Measurements from ENCODE around the gene TRIM44. TPM values are rescaled to one million over a fixed set of nuclear protein-coding genes. Genes with fewer than 3 reads are reported as not detected.
"Not testable (repeated sequence)": the region's sequence is repeated elsewhere in the genome, so short reads cannot be mapped to it uniquely, and the experiment has no call there.

Gene TRIM44
- total RNA-seq, 1 experiment from 2014 or later: 81.4 TPM

- Mint-ChIP-seq H3K27ac (ENCODE audit: unreplicated experiment) (no peak overlapping the region), H3K9me3 (ENCODE audit: unreplicated experiment) (peaks cover 14% of the 10 kb centered on the region), H3K36me3 (ENCODE audit: insufficient read depth, unreplicated experiment) (peaks cover 26% of the 10 kb centered on the region), H3K4me3 (ENCODE audit: unreplicated experiment) (no peak overlapping the region), H3K4me1 (ENCODE audit: low read depth, unreplicated experiment) (no peaks in the 10 kb centered on the region), H3K27me3 (ENCODE audit: insufficient read depth, unreplicated experiment) (no peaks in the 10 kb centered on the region)
- no peaks in the 10 kb centered on the region for H3K27me3 ChIP-seq (replicated peaks; ENCODE audit: control insufficient read depth, insufficient read depth, low read length)
- DNase-seq: no peak
- BruUV-seq (replicated peaks): no TSS peak
- intact Hi-C loops (cut with micrococcal nuclease; ENCODE audit: unreplicated experiment): no loop called here
- ChIA-PET CTCF (no interaction called here), POLR2A (no interaction called here)
- H3K9me3 ChIP-seq: 0 out of 2 replicates have a peak, but pooled peaks cover 6% of the 10 kb centered on the region
- TF ChIP-seq CTCF (IDR thresholded peaks at IDR 0.05; ENCODE audit: insufficient read depth in 1 of 2, low read depth in 1 of 2, low read length in 1 of 2, severe bottlenecking in 1 of 2, unreplicated experiment in 1 of 2): no peak
- H3K36me3 ChIP-seq (ENCODE audit: control insufficient read depth, insufficient read depth, low read length): no peaks in the 10 kb centered on the region
- no peak overlapping the region for H3K4me3 ChIP-seq (ENCODE audit: low read depth, low read length)
- H3K4me1 ChIP-seq: no peaks in the 10 kb centered on the region
Measured at GRCh38 chr11:35771722-35772121, 109.1 kb downstream of the TRIM44 start.

GRCh38 chr11:35777241-35777640 lies 114.7 kb downstream of the TRIM44 start:
- H3K9me3 ChIP-seq: 0 out of 2 replicates have a peak, but pooled peaks cover 13% of the 10 kb centered on the region
- H3K4me1 Mint-ChIP-seq (ENCODE audit: low read depth, unreplicated experiment): peaks cover 14% of the 10 kb centered on the region
- H3K27me3 Mint-ChIP-seq (ENCODE audit: insufficient read depth, unreplicated experiment); H3K4me3 ChIP-seq (ENCODE audit: low read depth, low read length); POLR2A ChIA-PET; DNase-seq; BruUV-seq (replicated peaks); H3K4me3 Mint-ChIP-seq (ENCODE audit: unreplicated experiment); H3K36me3 ChIP-seq (ENCODE audit: control insufficient read depth, insufficient read depth, low read length); H3K27me3 ChIP-seq (replicated peaks; ENCODE audit: control insufficient read depth, insufficient read depth, low read length); CTCF ChIA-PET; H3K27ac Mint-ChIP-seq (ENCODE audit: unreplicated experiment); H3K4me1 ChIP-seq; intact Hi-C loops (cut with micrococcal nuclease; ENCODE audit: unreplicated experiment): not testable (repeated sequence)
- H3K36me3 Mint-ChIP-seq (ENCODE audit: insufficient read depth, unreplicated experiment): peaks cover 15% of the 10 kb centered on the region
- peaks cover 24% of the 10 kb centered on the region for H3K9me3 Mint-ChIP-seq (ENCODE audit: unreplicated experiment)

- CTCF ChIA-PET; BruUV-seq (replicated peaks); H3K36me3 ChIP-seq (ENCODE audit: control insufficient read depth, insufficient read depth, low read length); H3K4me1 ChIP-seq; POLR2A ChIA-PET; H3K4me3 ChIP-seq (ENCODE audit: low read depth, low read length); H3K27ac Mint-ChIP-seq (ENCODE audit: unreplicated experiment); H3K27me3 Mint-ChIP-seq (ENCODE audit: insufficient read depth, unreplicated experiment); H3K27me3 ChIP-seq (replicated peaks; ENCODE audit: control insufficient read depth, insufficient read depth, low read length); DNase-seq; H3K4me3 Mint-ChIP-seq (ENCODE audit: unreplicated experiment); intact Hi-C loops (cut with micrococcal nuclease; ENCODE audit: unreplicated experiment): not testable (repeated sequence)
- Mint-ChIP-seq H3K36me3 (ENCODE audit: insufficient read depth, unreplicated experiment) (peaks cover 12% of the 10 kb centered on the region), H3K9me3 (ENCODE audit: unreplicated experiment) (peaks cover 10% of the 10 kb centered on the region), H3K4me1 (ENCODE audit: low read depth, unreplicated experiment) (peaks cover 26% of the 10 kb centered on the region)
- 0 out of 2 replicates have a peak, but pooled peaks cover 13% of the 10 kb centered on the region for H3K9me3 ChIP-seq
Measured at GRCh38 chr11:35778943-35779342, 116.4 kb downstream of the TRIM44 start.

GRCh38 chr11:35779409-35779808 lies 116.8 kb downstream of the TRIM44 start:
- H3K27me3 Mint-ChIP-seq (ENCODE audit: insufficient read depth, unreplicated experiment): no peaks in the 10 kb centered on the region
- POLR2A ChIA-PET: no interaction called here
- no peak overlapping the region for H3K4me3 ChIP-seq (ENCODE audit: low read depth, low read length)
- no peak overlapping the region for H3K4me3 Mint-ChIP-seq (ENCODE audit: unreplicated experiment)
- no peak overlapping the region for H3K27ac Mint-ChIP-seq (ENCODE audit: unreplicated experiment)
- TF ChIP-seq CTCF (IDR thresholded peaks at IDR 0.05; ENCODE audit: insufficient read depth in 1 of 2, low read depth in 1 of 2, low read length in 1 of 2, severe bottlenecking in 1 of 2, unreplicated experiment in 1 of 2): no peak
- 0 out of 2 replicates have a peak, but pooled peaks cover 11% of the 10 kb centered on the region for H3K9me3 ChIP-seq
- peaks cover 1% of the 10 kb centered on the region; the same call in 1 of the 2 replicates for H3K36me3 ChIP-seq (ENCODE audit: control insufficient read depth, insufficient read depth, low read length)
- H3K27me3 ChIP-seq (replicated peaks; ENCODE audit: control insufficient read depth, insufficient read depth, low read length): no peaks in the 10 kb centered on the region
- intact Hi-C loops (cut with micrococcal nuclease; ENCODE audit: unreplicated experiment): no loop called here
- CTCF ChIA-PET: interaction anchor here (0.6 to 1.1 kb wide), 2 partner anchors 43 to 58 kb away, joined by 3 to 4 read pairs; no protein-coding TSS in a partner anchor
- peaks cover 10% of the 10 kb centered on the region for H3K9me3 Mint-ChIP-seq (ENCODE audit: unreplicated experiment)
- H3K4me1 Mint-ChIP-seq (ENCODE audit: low read depth, unreplicated experiment): peaks cover 31% of the 10 kb centered on the region
- no TSS peak for BruUV-seq (replicated peaks)
- H3K36me3 Mint-ChIP-seq (ENCODE audit: insufficient read depth, unreplicated experiment): peaks cover 10% of the 10 kb centered on the region
- H3K4me1 ChIP-seq: peaks cover 14% of the 10 kb centered on the region
- DNase-seq: no peak

Data from Caco-2 (cell line).